CD4-positive, alpha-beta T cell treated with Interleukin-10 for 1 hour (primary cell): ENCODE results near the gene PHB1.
A peak's percentile ranks its signal among the peaks of the same experiment; 100 is the strongest.
"Not testable (repeated sequence)": the region's sequence is repeated elsewhere in the genome, so short reads cannot be mapped to it uniquely, and the experiment has no call there.

Experiments used
- DNase-seq: peaks from one replicate; pipeline ENCODE4 v3.0.0-alpha.2; 2020

Gene PHB1

GRCh38 chr17:49373115-49373514 lies 41.6 kb downstream of the PHB1 start:
- DNase-seq, result no peak

DNA sequence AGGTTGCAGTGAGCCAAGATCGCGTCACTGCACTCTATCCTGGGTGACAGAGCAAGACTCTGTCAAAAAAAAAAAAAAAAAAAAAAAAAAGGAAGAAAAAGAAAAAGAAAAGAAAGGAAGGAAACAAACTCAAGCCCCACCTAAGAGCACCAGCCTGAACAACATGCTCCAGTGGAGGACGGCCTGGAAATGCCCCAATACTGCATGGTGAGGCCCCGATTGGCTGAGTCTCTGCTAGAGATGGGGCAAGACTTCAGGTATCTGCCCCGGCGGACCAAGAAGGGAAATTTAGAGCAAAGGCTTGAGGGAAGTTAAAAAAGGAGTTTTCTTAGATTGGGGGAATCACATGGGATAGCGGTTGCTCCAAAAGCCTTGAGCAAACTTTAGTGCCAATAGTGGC lies 42.3 kb downstream of the PHB1 start:
- DNase-seq, result no peak

DNA sequence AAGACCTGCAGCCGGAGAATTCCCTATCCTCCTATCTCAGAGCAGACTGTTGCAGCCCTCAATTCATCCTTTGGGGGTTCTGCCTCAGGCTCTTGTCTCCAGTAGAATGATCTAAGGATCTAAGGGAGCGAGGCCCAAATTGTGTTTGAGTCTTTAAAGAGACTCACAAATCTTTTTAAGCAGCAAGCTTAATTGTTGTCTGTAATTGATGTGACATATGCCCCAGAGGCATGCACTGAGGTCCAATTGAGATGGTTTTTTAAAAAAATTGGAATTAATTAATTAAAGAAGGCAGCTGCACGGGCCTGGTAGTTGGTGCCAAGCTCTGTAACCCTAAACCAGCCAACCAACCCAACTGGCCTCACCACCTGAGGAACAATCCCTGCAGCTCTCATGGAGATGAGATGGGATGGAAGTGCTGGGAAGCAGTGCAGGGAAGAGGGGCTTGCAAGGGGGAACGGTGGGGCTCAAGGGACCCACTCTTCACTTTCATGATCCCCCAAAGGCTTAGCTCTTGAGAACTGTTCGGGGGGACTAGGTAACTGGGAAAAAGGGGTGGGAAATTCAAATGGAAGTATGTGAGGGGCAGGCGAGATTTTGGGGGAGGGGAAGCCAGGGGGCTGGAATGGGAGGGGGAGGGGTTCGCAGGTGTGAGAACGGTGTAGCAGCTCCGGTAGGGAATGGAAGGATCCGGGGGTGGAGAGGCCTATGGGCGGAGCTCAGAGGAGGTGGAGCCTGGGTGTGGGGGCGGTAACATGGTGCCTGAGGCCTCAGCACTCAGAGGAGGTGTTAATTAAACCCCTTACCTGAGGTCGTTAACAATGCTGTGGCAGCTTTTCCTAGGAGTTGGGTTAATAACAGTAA lies 43.5 kb downstream of the PHB1 start:
- no peak for DNase-seq

GRCh38 chr17:49369760-49370159 lies 44.9 kb downstream of the PHB1 start:
- DNase-seq, result no peak

DNA sequence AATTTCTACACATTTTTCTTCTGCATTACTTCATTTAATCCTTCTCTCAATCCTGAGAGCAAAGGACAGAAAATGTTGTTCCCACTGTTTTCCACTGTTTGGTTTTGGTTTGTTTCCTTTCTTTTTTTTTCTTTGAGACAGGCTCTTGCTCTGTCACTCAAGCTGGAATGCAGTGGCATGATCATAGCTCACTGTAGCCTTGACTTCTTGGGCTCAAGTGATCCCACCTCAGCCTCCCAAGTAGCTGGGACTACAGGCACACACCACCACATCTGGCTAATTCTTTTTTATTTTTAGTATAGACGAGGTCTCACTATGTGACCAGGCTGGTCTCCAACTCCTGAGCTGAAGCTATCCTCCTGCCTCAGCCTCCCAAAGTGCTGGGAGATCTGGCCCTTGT lies 45.6 kb downstream of the PHB1 start:
- DNase-seq, result no peak

- peak; percentile 58 for DNase-seq
Measured at GRCh38 chr17:49365667-49366066, 49.0 kb downstream of the PHB1 start.

GRCh38 chr17:49365126-49365525 lies 49.6 kb downstream of the PHB1 start:
- DNase-seq, result not testable (repeated sequence)

DNA sequence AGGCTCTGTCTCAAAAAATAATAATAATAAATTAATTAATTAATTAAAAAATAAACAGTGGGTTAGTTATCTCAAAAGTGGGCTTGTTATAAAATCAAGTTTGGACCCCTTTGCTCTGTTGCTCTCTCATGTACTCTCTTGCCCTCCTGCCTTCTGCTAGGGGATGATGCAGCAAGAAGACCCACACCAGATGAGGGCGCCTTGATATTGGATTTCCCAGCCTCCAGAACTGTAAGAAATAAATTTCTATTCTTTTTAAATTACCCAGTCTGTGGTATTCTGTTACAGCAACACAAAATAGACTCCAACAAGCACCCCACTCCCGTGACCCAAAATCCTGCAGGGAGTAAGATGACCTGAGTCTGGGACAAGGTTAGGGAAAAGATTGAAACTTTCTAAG lies 50.6 kb downstream of the PHB1 start:
- no peak for DNase-seq

GRCh38 chr17:49363251-49363650 lies 51.4 kb downstream of the PHB1 start:
- no peak for DNase-seq

DNA sequence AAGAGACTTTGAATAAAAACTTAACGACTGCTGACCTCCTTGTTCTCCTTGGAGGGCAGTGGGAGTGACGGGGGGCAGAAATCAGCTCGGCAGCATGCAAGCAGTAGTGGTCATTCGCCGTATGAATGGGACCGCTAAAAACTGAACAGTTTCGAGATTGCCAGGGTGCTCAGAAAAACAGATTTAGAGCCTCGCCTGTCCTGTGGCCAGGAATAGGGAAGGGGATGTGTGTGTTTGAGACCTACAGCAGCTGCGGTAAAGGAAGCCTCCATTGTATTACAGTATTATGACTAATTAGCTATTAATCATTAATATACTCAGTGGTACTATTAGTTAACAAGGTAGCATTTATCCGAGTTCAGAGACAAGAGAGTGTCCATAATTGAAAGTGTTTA lies 52.0 kb downstream of the PHB1 start:
- no peak for DNase-seq

DNA sequence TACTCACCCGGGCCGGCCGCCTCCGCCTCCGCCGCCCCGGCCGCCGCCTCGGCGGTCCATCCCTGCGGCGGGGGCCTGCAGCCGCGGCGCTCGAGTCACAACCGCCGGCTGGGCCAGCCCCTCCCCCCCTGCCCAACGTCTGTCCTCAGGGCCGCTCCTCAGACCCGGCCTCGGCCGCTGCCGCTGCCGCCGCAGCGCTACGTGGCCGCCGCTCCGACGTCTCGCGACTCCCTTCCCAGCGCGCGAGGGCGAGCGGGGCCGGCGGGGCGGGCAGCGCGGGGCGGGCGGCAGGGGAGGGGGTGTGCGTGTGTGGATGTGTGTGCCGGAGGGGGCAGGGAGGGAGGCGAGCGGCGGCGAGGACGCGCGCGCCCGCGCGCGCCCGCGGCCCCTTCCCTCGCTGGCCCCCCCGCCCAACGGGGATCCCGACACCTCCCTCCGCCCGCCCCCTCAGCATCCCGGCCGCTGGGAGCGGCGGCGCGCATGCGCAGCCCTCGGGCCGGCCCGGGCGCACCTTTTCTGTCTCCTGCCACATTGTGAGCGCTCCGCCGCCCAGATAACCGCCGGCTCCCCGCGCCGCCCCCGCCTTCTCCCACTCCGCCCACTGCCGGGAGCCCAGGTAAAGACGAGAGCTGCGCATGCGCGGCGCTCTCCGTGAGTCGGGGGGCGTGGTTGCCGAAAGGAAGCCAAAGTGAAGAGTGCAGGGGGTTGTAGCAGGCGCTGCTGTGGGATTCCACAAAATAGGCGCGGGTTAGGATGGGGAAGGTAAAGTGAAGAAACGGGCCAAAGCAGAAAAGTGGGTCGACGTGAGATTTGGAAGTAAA lies 52.6 kb downstream of the PHB1 start, which contains the start of gene ZNF652:
TSS of gene ZNF652 (minus strand) at position 349 of the 821 bp plus-strand sequence. CDS start 44,525 bp downstream, outside the sequence.
- DNase-seq, result peak; percentile 97

GRCh38 chr17:49361129-49361901 lies 53.4 kb downstream of the PHB1 start:
- peak; percentile 89 for DNase-seq

GRCh38 chr17:49360796-49361128 lies 53.9 kb downstream of the PHB1 start:
- DNase-seq, result no peak

DNA sequence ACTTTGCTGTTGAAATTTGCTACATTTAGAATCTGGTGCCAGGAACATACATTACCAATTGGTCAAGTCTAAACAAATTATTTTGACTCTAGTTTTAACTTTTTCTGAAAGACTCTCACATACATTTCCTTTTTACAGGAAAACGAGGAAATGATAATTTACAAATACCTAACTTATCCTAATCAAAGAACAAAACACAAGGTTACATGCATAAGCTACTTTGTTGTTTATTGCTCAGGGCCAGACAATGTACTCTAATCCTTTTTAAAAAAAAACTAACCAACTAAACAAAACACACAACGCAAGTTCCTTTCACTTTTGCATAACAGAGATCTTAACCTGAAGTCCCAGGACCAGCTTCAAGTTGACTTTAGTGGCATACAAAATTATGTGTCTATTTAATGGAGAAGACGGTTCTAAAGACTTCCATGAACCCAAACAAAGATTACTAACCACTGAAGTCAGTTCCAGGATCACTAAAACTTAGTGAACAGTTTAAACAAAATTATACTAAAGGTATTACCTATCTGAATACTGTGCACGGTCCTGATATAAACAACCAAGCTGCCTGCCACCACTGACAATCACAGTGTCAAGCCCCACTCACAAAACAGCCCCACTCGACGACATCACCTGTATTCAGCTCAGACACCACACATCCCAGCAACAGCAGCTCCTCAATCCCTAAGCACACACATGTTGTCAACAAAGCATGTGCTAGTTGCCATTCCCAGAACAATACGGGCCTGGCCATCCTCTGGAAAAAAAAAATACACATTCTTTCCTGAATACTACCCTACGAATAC lies 54.5 kb downstream of the PHB1 start:
- DNase-seq, result peak; percentile 25

- DNase-seq, result peak; percentile 29
Measured at GRCh38 chr17:49358641-49359247, 55.9 kb downstream of the PHB1 start.

DNA sequence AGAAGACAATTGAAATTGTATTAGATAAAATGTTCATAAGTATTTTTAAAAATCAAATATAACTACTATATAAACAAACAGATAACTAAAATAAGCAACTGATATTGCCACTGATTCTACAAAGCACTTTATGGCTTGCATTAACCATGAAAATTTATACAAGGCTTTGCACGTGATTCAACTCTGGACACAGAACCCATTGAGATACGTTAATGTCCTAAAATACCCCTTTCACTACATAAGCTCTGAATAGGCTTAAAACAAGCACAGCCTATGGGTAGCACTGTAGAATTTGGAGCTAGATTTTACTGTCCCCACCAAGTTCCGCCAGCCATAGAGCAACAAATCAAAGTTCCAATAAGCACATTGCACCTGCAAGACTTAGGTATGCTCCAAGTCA lies 57.2 kb downstream of the PHB1 start:
- DNase-seq, result no peak

DNA sequence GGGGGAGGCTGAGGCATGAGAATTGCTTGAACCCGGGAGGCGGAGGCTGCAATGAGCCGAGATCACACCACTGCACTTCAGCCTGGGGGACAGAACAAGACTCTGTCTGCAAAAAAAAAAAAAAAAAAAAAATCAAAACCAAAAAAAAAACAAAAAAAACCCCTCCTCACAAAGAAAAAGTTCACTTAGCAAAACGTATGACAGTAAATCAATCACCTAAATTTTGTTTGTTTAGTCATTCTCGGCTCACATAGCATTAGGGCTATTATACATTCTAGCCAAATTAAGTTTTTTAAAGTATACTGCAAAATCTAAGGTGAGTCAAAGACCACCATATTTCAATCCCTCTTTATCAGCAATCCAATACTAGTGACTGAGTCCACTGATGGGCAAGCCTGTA lies 58.4 kb downstream of the PHB1 start:
- no peak for DNase-seq
